Measurements from ENCODE around the gene ELAC2. TPM values are rescaled to one million over a fixed set of nuclear protein-coding genes. Genes with fewer than 3 reads are reported as not detected.

Gene ELAC2
- total RNA-seq, 2 experiments from 2014 or later: 51.6 to 53.3 TPM

DNA sequence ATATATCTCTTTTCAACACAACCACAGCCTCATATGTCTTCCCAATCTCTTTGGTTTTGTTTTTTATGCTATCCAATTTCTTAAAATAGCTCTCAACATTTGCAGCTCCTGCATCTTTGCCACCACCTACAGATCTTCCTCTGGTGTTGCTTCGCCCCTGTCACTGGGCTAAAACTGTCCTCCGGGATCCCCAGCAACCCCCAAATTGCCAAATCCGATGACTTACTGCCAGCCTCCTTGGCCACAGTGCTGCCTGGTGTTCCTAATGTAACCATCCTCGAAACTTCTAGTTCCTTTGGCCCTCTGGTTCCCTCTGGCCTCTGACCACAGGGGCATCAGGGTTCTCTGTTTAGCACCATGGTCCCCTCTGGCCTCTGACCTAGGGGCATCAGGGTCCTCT, 70.8 kb downstream of the ELAC2 start:
- peaks cover 0 to 10% of the 10 kb centered on the region in 2 experiments for H3K9me3 ChIP-seq (ENCODE audit: control insufficient read depth in 1 of 2, insufficient read depth in 1 of 2, low read length in 2 of 2)
- Mint-ChIP-seq H3K36me3 (ENCODE audit: low read depth) (no peaks in the 10 kb centered on the region), H3K4me1 (ENCODE audit: low read depth) (no peaks in the 10 kb centered on the region), H3K4me3 (no peak overlapping the region), H3K9me3 (peaks cover 2% of the 10 kb centered on the region), H3K27ac (no peak overlapping the region), H3K27me3 (peaks cover 8% of the 10 kb centered on the region)
- ChIA-PET POLR2A (no interaction called here), CTCF (no interaction called here)
- H3K27me3 ChIP-seq (ENCODE audit: control insufficient read depth in 1 of 2, insufficient read depth in 2 of 2, low read length in 2 of 2): peaks cover 0 to 2% of the 10 kb centered on the region in 2 experiments
- H3K4me1 ChIP-seq (ENCODE audit: insufficient read depth, low read length): no peaks in the 10 kb centered on the region
- intact Hi-C loops (cut with DNase I, micrococcal nuclease): no loop called here
- DNase-seq (no peak), ATAC-seq (ENCODE audit: poor library complexity) (no peak)
- TF ChIP-seq, protein P1, sequence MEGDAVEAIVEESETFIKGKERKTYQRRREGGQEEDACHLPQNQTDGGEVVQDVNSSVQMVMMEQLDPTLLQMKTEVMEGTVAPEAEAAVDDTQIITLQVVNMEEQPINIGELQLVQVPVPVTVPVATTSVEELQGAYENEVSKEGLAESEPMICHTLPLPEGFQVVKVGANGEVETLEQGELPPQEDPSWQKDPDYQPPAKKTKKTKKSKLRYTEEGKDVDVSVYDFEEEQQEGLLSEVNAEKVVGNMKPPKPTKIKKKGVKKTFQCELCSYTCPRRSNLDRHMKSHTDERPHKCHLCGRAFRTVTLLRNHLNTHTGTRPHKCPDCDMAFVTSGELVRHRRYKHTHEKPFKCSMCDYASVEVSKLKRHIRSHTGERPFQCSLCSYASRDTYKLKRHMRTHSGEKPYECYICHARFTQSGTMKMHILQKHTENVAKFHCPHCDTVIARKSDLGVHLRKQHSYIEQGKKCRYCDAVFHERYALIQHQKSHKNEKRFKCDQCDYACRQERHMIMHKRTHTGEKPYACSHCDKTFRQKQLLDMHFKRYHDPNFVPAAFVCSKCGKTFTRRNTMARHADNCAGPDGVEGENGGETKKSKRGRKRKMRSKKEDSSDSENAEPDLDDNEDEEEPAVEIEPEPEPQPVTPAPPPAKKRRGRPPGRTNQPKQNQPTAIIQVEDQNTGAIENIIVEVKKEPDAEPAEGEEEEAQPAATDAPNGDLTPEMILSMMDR (IDR thresholded peaks at IDR 0.05): no peak
- no peak overlapping the region for H3K27ac ChIP-seq (ENCODE audit: low read depth in 1 of 2, low read length in 2 of 2)
- no peak overlapping the region for H3K4me3 ChIP-seq (ENCODE audit: low read length)
- H3K36me3 ChIP-seq (ENCODE audit: insufficient read depth, low read length): no peaks in the 10 kb centered on the region

Other genes starting within 250 kb of the ELAC2 start
- gene ARHGAP44, start 228.5 kb downstream of the ELAC2 start, total RNA-seq: not detected